GOT3 (cell line): ENCODE results near the gene UST.
"Not testable (repeated sequence)": the region's sequence is repeated elsewhere in the genome, so short reads cannot be mapped to it uniquely, and the experiment has no call there.

ENCODE experiments used
- DNase-seq: peaks from one replicate; lab custom pipeline; 2025; ENCODE audit warnings: mixed read lengths; lab: John Stamatoyannopoulos, UW

Gene UST

GRCh38 chr6:148736774-148737412, 9.9 kb upstream of the UST start:
- DNase-seq = no peak

GRCh38 chr6:148737806-148738205, 9.0 kb upstream of the UST start:
- DNase-seq = no peak

- DNase-seq = no peak
Measured at GRCh38 chr6:148738946-148739821, 7.6 kb upstream of the UST start.

- no peak for DNase-seq
Measured at GRCh38 chr6:148739822-148740128, 7.1 kb upstream of the UST start.

GRCh38 chr6:148743476-148743875, 3.4 kb upstream of the UST start:
- DNase-seq = no peak

GRCh38 chr6:148745926-148746325, 904 bp upstream of the UST start:
- DNase-seq = no peak

GRCh38 chr6:148747145-148747470, 278 bp downstream of the UST start:
- no peak for DNase-seq

- DNase-seq = no peak
Measured at GRCh38 chr6:148747471-148748165, 788 bp downstream of the UST start.

GRCh38 chr6:148749674-148750073, 2.8 kb downstream of the UST start:
- DNase-seq = no peak

GRCh38 chr6:148750838-148751792, 4.3 kb downstream of the UST start:
- DNase-seq = no peak

GRCh38 chr6:148751793-148752170, 5.0 kb downstream of the UST start:
- DNase-seq = no peak

GRCh38 chr6:148755379-148755778, 8.5 kb downstream of the UST start:
- DNase-seq = not testable (repeated sequence)

- no peak for DNase-seq
Measured at GRCh38 chr6:148757944-148758480, 11.2 kb downstream of the UST start.

GRCh38 chr6:148758492-148758891, 11.7 kb downstream of the UST start:
- no peak for DNase-seq

- DNase-seq = no peak
Measured at GRCh38 chr6:148760258-148760534, 13.4 kb downstream of the UST start.

- peak; percentile 21 for DNase-seq
Measured at GRCh38 chr6:148760568-148761526, 14.0 kb downstream of the UST start.

GRCh38 chr6:148761527-148762011, 14.7 kb downstream of the UST start:
- DNase-seq = no peak

- no peak for DNase-seq
Measured at GRCh38 chr6:148762231-148762630, 15.4 kb downstream of the UST start.

- not testable (repeated sequence) for DNase-seq
Measured at GRCh38 chr6:148764259-148765020, 17.6 kb downstream of the UST start.
